GM13977 (cell line): ENCODE results near the gene DCUN1D4.
"Not testable (repeated sequence)": the region's sequence is repeated elsewhere in the genome, so short reads cannot be mapped to it uniquely, and the experiment has no call there.

ENCODE experiments used
- DNase-seq: peaks from one replicate; pipeline ENCODE4 v3.0.0; 2012; ENCODE audit warnings: low spot score
- CTCF ChIP-seq: IDR thresholded peaks from 2 replicates; pipeline ENCODE4 v1.5.1; 2012; ENCODE audit warnings: mild to moderate bottlenecking, control low read depth; ENCODE audit not compliant: insufficient read depth; ENCODE audit errors: extremely low read depth, missing control alignments
- in situ Hi-C: fragments of 300-500 bp; cut with MboI; formaldehyde crosslinking; loops from one replicate; pipeline ENCODE4 v1.12.0; 2022; ENCODE audit warnings: low sequenced_read_pairs, low pct_unique_long_range_greater_than_20kb, mixed read lengths, inconsistent platforms; ENCODE audit not compliant: unreplicated experiment

DCUN1D4 gene

GRCh38 chr4:51884606-51885005 lies 41.7 kb downstream of the DCUN1D4 start:
- no peak for TF ChIP-seq CTCF
- in situ Hi-C loops = no loop called here
- DNase-seq = no peak

DNA sequence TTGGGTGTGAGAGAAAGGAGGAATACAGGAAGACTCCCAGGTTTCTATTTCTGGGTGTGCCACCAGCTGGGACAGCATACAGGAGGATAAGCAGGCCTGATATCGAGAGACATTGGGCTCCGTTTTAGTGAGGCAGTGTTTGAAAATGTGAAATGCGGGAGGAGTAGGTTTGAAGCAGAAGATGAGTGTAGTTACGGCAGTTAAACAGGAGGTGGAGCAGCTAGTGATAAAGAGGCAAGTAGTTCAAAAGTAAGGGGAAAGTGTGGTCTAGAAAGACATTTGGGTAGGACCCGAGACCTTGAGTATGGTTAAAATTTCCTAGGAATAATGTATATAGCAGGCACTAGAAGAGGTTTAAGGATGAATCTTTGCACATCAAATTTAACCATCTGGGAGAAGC lies 42.4 kb downstream of the DCUN1D4 start:
- in situ Hi-C loops = no loop called here
- peak; percentile 16 for DNase-seq
- peak; percentile 30 for TF ChIP-seq CTCF

DNA sequence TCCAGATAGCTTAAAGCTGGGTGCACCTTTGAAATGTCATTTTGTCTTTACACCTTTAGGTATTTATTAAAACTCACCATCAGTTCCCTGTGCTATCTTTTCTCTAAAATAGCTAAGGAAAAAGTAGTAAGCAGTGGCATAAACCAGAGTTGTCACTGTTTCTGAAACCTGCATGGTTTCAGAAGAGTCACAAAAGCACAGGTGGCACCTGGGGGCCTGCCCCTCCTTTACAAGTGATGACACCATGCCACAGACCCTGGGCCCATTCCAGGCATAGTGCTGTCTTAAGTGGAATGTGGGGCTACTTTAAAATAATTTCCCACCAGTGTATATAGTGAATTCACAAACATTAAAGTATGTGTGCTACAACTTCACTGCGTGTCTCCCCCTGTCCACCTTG lies 47.8 kb downstream of the DCUN1D4 start:
- in situ Hi-C loops = loop anchor here (10.0 kb wide), 1 partner anchor 134 kb away; the partner anchor contains the start of gene LRRC66
- no peak for DNase-seq
- TF ChIP-seq CTCF = no peak

DNA sequence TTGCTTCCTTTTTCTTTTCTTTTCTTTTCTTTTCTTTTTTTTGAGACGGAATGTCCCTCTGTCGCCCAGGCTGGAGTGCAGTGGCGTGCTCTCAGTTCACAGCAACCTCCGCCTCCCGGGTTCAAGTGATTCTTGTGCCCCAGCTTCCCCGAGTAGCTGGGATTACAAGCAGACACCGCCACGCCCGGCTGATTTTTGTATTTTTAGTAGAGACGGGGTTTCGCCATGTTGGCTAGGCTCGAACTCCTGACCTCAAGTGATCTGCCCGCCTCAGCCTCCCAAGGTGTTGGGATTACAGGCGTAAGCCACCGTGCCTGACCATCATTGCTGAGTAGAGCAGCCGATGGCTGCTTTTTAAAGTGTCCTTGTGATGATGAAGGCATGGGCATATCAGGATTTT lies 50.4 kb downstream of the DCUN1D4 start:
- in situ Hi-C loops = loop anchor here (10.0 kb wide), 1 partner anchor 131 kb away; the partner anchor contains the start of gene LRRC66

GRCh38 chr4:51894059-51894645 lies 51.2 kb downstream of the DCUN1D4 start:
- no peak for DNase-seq
- no peak for TF ChIP-seq CTCF
- in situ Hi-C loops = loop anchor here (10.0 kb wide), 1 partner anchor 131 kb away; the partner anchor contains the start of gene LRRC66

More for the DNA sequence above, 50.4 kb downstream of the DCUN1D4 start:
- not testable (repeated sequence) for DNase-seq

DNA sequence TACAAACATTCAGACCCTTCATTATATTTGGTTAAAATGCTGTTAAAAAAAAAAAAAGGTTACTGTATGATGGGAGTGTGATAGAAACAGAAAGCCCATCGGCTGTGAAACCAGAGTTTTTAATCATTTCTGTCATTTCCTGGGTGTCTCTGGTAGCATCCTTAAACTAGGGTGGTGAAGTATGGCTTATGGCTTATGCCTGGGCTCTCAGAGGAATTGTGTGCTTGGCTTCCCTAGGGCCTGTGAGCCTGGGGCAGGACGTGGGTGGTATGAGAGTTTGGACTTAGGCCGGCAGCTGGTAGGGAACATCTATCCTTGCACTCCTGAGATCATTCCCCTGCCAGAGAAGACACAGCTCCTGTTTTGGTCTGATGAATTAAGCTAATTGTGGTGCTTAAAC lies 52.2 kb downstream of the DCUN1D4 start:
- in situ Hi-C loops = loop anchor here (10.0 kb wide), 1 partner anchor 130 kb away; the partner anchor contains the start of gene LRRC66
- TF ChIP-seq CTCF = no peak
- peak; percentile 10 for DNase-seq

DNA sequence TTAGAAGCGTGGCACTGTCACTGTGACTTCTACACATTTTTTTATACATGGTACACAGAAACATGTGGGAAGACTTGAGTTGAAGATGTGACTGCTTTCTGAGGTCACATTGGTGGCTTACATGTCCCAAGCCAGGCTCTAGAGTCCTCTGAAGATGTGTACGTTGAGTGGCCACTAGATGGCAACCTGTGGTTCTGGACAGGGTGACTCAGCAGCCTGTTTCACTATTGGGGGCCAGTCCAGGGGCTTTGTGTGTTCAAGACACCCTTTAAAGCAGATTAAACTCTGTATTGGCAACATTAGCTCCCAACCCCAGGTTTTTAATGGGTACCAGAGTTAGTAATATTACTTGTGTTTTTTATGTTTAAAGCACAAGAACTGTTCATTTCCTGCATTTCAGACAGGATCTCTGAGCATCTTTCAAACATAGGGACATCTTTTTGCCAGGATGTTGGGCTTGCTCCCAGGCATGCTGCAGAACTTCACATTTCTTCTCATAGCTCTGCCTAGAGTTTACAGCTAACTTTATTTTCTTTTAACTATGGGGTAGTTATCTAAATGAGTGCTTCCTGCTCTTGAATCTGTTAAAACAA lies 53.0 kb downstream of the DCUN1D4 start:
- DNase-seq = peak; percentile 68
- in situ Hi-C loops = loop anchor here (10.0 kb wide), 1 partner anchor 129 kb away; the partner anchor contains the start of gene LRRC66
- TF ChIP-seq CTCF = peak; percentile 84
